ENCODE results near the gene LRCH2.

DNA sequence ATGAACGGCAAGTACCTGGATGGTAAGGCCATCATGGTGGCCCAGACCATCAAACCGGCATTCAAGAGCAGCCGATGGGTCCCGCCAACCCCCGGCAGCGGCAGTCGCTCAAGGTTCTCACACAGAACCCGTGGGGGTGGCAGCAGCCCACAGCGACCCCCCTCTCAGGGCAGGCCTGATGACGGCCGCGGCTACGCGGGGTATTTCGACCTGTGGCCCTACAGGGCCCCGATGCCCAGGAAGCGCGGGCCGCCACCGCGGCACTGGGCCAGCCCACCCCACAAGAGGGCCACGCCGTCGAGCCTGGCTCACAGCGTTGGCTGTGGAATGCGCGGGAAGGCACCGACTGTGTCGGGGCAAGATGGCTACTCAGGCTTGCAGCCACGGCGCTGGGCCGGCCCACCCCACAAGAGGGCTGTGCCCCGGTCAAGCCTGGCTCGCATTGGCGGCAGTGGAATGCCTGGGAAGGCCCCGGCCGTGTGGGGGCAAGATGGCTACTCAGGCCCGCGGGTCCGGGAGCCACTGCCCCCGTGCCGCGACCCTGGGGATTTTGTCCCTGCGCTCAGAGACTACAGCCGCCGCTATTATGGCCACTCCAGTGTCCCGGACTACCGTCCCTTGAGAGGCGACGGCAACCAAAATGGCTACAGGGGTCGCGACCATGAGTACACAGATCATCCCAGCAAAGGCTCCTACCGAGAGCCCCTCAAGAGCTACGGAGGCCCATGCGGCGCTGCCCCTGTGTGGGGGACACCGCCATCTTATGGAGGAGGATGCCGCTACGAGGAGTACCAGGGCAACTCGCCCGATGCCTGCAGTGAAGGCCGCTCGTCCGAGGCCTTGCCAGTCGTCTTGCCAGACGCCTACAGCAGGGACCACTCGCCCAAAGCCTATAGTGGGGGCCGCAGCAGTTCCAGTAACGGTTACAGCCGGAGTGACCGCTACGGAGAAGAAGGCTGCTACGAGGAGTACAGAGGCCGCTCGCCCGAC, 44.0 kb downstream of the LRCH2 start:
- TF ChIP-seq, protein P1, sequence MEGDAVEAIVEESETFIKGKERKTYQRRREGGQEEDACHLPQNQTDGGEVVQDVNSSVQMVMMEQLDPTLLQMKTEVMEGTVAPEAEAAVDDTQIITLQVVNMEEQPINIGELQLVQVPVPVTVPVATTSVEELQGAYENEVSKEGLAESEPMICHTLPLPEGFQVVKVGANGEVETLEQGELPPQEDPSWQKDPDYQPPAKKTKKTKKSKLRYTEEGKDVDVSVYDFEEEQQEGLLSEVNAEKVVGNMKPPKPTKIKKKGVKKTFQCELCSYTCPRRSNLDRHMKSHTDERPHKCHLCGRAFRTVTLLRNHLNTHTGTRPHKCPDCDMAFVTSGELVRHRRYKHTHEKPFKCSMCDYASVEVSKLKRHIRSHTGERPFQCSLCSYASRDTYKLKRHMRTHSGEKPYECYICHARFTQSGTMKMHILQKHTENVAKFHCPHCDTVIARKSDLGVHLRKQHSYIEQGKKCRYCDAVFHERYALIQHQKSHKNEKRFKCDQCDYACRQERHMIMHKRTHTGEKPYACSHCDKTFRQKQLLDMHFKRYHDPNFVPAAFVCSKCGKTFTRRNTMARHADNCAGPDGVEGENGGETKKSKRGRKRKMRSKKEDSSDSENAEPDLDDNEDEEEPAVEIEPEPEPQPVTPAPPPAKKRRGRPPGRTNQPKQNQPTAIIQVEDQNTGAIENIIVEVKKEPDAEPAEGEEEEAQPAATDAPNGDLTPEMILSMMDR (IDR thresholded peaks at IDR 0.05 in 4 of 5, conservative IDR thresholded peaks at IDR 0.05 in 1 of 5) = no peak
- no peak for TF ChIP-seq POLR2A (IDR thresholded peaks at IDR 0.05)
